DMS153 treated with DMSO at 0.1 percent for 48 hours (cell line): ENCODE results near the gene JARID2.
A peak's percentile ranks its signal among the peaks of the same experiment; 100 is the strongest.

Experiments
- DNase-seq: peaks from one replicate; lab custom pipeline; 2025; ENCODE audit not compliant: unreplicated experiment; lab: John Stamatoyannopoulos, UW

JARID2 gene

GRCh38 chr6:15458021-15458459, 212.2 kb downstream of the JARID2 start:
- DNase-seq, result peak; percentile 41

- DNase-seq, result no peak
Observed at GRCh38 chr6:15460110-15460727, 214.3 kb downstream of the JARID2 start.

- no peak for DNase-seq
Observed at GRCh38 chr6:15461127-15461944, 215.5 kb downstream of the JARID2 start.

- DNase-seq, result no peak
Observed at GRCh38 chr6:15462256-15462655, 216.4 kb downstream of the JARID2 start.

GRCh38 chr6:15462717-15463525, 217.1 kb downstream of the JARID2 start:
- DNase-seq, result no peak

GRCh38 chr6:15464211-15464725, 218.4 kb downstream of the JARID2 start:
- DNase-seq, result no peak

GRCh38 chr6:15465212-15465611, 219.3 kb downstream of the JARID2 start:
- no peak for DNase-seq

- no peak for DNase-seq
Observed at GRCh38 chr6:15470746-15471145, 224.9 kb downstream of the JARID2 start.

- no peak for DNase-seq
Observed at GRCh38 chr6:15472621-15473020, 226.8 kb downstream of the JARID2 start.

GRCh38 chr6:15473174-15473573, 227.3 kb downstream of the JARID2 start:
- no peak for DNase-seq

GRCh38 chr6:15473741-15474161, 227.9 kb downstream of the JARID2 start:
- DNase-seq, result no peak

- DNase-seq, result no peak
Observed at GRCh38 chr6:15474196-15474595, 228.3 kb downstream of the JARID2 start.

GRCh38 chr6:15475261-15475660, 229.4 kb downstream of the JARID2 start:
- no peak for DNase-seq

GRCh38 chr6:15475872-15476271, 230.0 kb downstream of the JARID2 start:
- DNase-seq, result no peak

- DNase-seq, result no peak
Observed at GRCh38 chr6:15476631-15477380, 230.9 kb downstream of the JARID2 start.

- DNase-seq, result no peak
Observed at GRCh38 chr6:15477746-15478145, 231.9 kb downstream of the JARID2 start.

- DNase-seq, result no peak
Observed at GRCh38 chr6:15479761-15480160, 233.9 kb downstream of the JARID2 start.

- no peak for DNase-seq
Observed at GRCh38 chr6:15480525-15480924, 234.7 kb downstream of the JARID2 start.

- no peak for DNase-seq
Observed at GRCh38 chr6:15481390-15482291, 235.8 kb downstream of the JARID2 start.

- no peak for DNase-seq
Observed at GRCh38 chr6:15483060-15483459, 237.2 kb downstream of the JARID2 start.
